Adrenal gland (tissue), 12 donors: ENCODE data around the gene PPP1R9A. TPM values are rescaled to one million over a fixed set of nuclear protein-coding genes. Genes with fewer than 3 reads are reported as not detected.

Experiments used
- DNase-seq, 7 donors: peaks; one replicate each; pipeline ENCODE4 v3.0.0-alpha.2; 2019 to 2020
- H3K27ac ChIP-seq, 5 donors: fragments of 200-600 bp; sonication (generic) in 4 of 5; 1 replicate in 3 of 5; 2 replicates in 2 of 5; pipeline versions ENCODE4 v1.5.1 to v1.8.0; 2016 to 2020; ENCODE audit warnings: mild to moderate bottlenecking in 1 of 5
- H3K27me3 ChIP-seq: fragments of 200-600 bp; 2 replicates; pipeline ENCODE4 v1.8.0; 2021
- H3K36me3 ChIP-seq, 2 donors: fragments of 200-600 bp; replicated peaks in 1 of 2; 1 replicate in 1 of 2; 2 replicates in 1 of 2; pipeline versions ENCODE4 v1.5.1 to v1.8.0; 2018 to 2022
- H3K4me1 ChIP-seq, 2 donors: fragments of 200-600 bp; replicated peaks in 1 of 2; 1 replicate in 1 of 2; 2 replicates in 1 of 2; pipeline versions ENCODE4 v1.5.1 to v1.8.0; 2018 to 2021
- H3K4me3 ChIP-seq, 4 donors: fragments of 200-600 bp; sonication (generic) in 3 of 4; one replicate each; pipeline ENCODE4 v1.5.1; 2016 to 2018
- H3K9me3 ChIP-seq, 3 donors: fragments of 200-600 bp; sonication (generic) in 1 of 3; replicated peaks in 1 of 3; 1 replicate in 2 of 3; 2 replicates in 1 of 3; pipeline versions ENCODE4 v1.5.1 to v1.8.0; 2016 to 2021
- CTCF ChIP-seq, 6 experiments: fragments of 450-650 bp in 4 of 6; fragments of 200-600 bp in 2 of 6; sonication (generic) in 1 of 6; IDR thresholded peaks; 1 replicate in 5 of 6; 2 replicates in 1 of 6; pipeline versions ENCODE4 v1.5.1 to v1.8.0; 2016 to 2021; ENCODE audit warnings: antibody characterized with exemption in 6 of 6, mild to moderate bottlenecking in 2 of 6, moderate library complexity in 1 of 6
- POLR2A ChIP-seq, 2 donors: fragments of 450-650 bp; IDR thresholded peaks; one replicate each; pipeline ENCODE4 v1.6.1; 2017; ENCODE audit warnings: antibody characterized with exemption in 2 of 2, mild to moderate bottlenecking in 2 of 2, moderate library complexity in 1 of 2
- WGBS, 4 donors: extraction: QIAGEN DNeasy Blood & Tissue Kit in 2 of 4; methylation state at CpG; one replicate each; pipeline versions ENCODE4 v1.1.5 to v1.1.7; 2013 to 2017; 5-methylcytosine and 5-hydroxymethylcytosine counted together
- intact Hi-C, 2 donors: fragments of 100-400 bp; cut with DNase I; formaldehyde crosslinking; loops; one replicate each; pipeline versions ENCODE4 v1.14.1 to v1.15.0; 2022 to 2023
- polyA plus RNA-seq, 3 donors: library from polyadenylated mRNA; stranded (reverse); fragments of 200-250 nt in 2 of 3; fragments of 350-450 nt in 1 of 3; fragmentation: Illumina TruSeq in 1 of 3; extraction: RNeasy Lipid Tissue Mini Kit (QIAGEN cat#74804) in 1 of 3; gene quantifications; one replicate each; pipeline ENCODE4 v1.2.3, GENCODE V29; 2013 to 2014
- total RNA-seq, 9 donors: library from RNA; depleted of rRNA in 4 of 9; stranded (reverse); fragments of >200 nt in 4 of 9; fragments of 120-200 nt in 1 of 9; fragmentation: NEBNext Ultra II Directional in 1 of 9; extraction: Animal tissue kit (Norgen Biotek cat#: 25700) in 1 of 9; gene quantifications; one replicate each; pipeline versions ENCODE4 v1.1.0 to v1.2.4, GENCODE V29; 2013 to 2023
- donor health status: healthy with polysubstance abuse.
- donor health status: Bipolar disorder and iron deficiency.
- donor health status: DM: yes; HTN: yes; CAD: no.
- donor health status: DM: no; HTN: no; CAD: no.
- donor health status: DM: no; HTN: no; CAD: no.
- donor health status: DM: yes; HTN: yes; CAD: no.

PPP1R9A gene
- total and polyA plus RNA-seq, 12 donors, result 7.2 to 86.0 (median 40.6) TPM

GRCh38 chr7:95240921-95241320, 333.5 kb downstream of the PPP1R9A start:
- no peak overlapping the region for H3K27ac ChIP-seq
- H3K4me3 ChIP-seq, result no peak overlapping the region
- no peaks in the 10 kb centered on the region for H3K36me3 ChIP-seq
- H3K4me1 ChIP-seq, result peaks cover 0 to 5% of the 10 kb centered on the region in 2 donors
- H3K9me3 ChIP-seq, result peaks cover 0 to 7% (median 0%) of the 10 kb centered on the region in 3 donors
- no peak for DNase-seq
- H3K27me3 ChIP-seq, result no peaks in the 10 kb centered on the region
- 29 to 46% (median 42%) methylated on average over 1 of the region's 1 CpG for WGBS, 4 donors
- intact Hi-C loops, result no loop called here
- no peak for TF ChIP-seq POLR2A (IDR thresholded peaks at IDR 0.05)
- TF ChIP-seq CTCF (IDR thresholded peaks at IDR 0.05), result no peak

- peaks cover 0 to 15% of the 10 kb centered on the region in 2 donors for H3K4me1 ChIP-seq
- no peak for TF ChIP-seq POLR2A (IDR thresholded peaks at IDR 0.05)
- TF ChIP-seq CTCF (IDR thresholded peaks at IDR 0.05), result no peak
- peaks cover 0 to 7% (median 0%) of the 10 kb centered on the region in 3 donors for H3K9me3 ChIP-seq
- no peaks in the 10 kb centered on the region for H3K36me3 ChIP-seq
- intact Hi-C loops, result no loop called here
- no peaks in the 10 kb centered on the region for H3K27me3 ChIP-seq
- H3K27ac ChIP-seq, result no peak overlapping the region
- no peak overlapping the region for H3K4me3 ChIP-seq
- 50 to 64% (median 57%) methylated on average over 2 of the region's 2 CpGs for WGBS, 4 donors
- no peak for DNase-seq
These were observed 334.9 kb downstream of the PPP1R9A start for GRCh38 chr7:95242266-95242665.

GRCh38 chr7:95244616-95245015, 337.2 kb downstream of the PPP1R9A start:
- H3K4me1 ChIP-seq, result peaks cover 0 to 9% of the 10 kb centered on the region in 2 donors
- H3K27ac ChIP-seq, result no peak overlapping the region
- intact Hi-C loops, result no loop called here
- no peaks in the 10 kb centered on the region for H3K27me3 ChIP-seq
- H3K4me3 ChIP-seq, result no peak overlapping the region
- no peak for DNase-seq
- peaks cover 0 to 7% (median 0%) of the 10 kb centered on the region in 3 donors for H3K9me3 ChIP-seq
- TF ChIP-seq POLR2A (IDR thresholded peaks at IDR 0.05) (no peak), CTCF (IDR thresholded peaks at IDR 0.05) (no peak)
- H3K36me3 ChIP-seq, result no peaks in the 10 kb centered on the region

GRCh38 chr7:95245828-95246500, 338.6 kb downstream of the PPP1R9A start:
- H3K27me3 ChIP-seq, result no peaks in the 10 kb centered on the region
- intact Hi-C loops, result no loop called here
- H3K4me3 ChIP-seq, result no peak overlapping the region
- H3K27ac ChIP-seq, result no peak overlapping the region
- peaks cover 0 to 9% of the 10 kb centered on the region in 2 donors for H3K4me1 ChIP-seq
- no peaks in the 10 kb centered on the region for H3K9me3 ChIP-seq
- 83 to 87% (median 86%) methylated on average over 5 of the region's 5 CpGs for WGBS, 4 donors
- TF ChIP-seq CTCF (IDR thresholded peaks at IDR 0.05), result no peak
- TF ChIP-seq POLR2A (IDR thresholded peaks at IDR 0.05), result no peak
- H3K36me3 ChIP-seq, result no peaks in the 10 kb centered on the region
- DNase-seq, result no peak
